ENCODE measurements around the gene LCOR.

LCOR gene

GRCh38 chr10:97001183-97001991 is 169.3 kb downstream of the LCOR start:
- Histone ChIP-seq H2AFZ (ENCODE audit: low read depth) (no peak overlapping the region), H3K4me1 (ENCODE audit: low read depth, poor library complexity, severe bottlenecking) (no peaks in the 10 kb centered on the region), H4K20me1 (ENCODE audit: insufficient read depth) (no peaks in the 10 kb centered on the region), H3K4me2 (no peak overlapping the region), H3K27me3 (ENCODE audit: insufficient read depth, low read depth) (no peaks in the 10 kb centered on the region), H3K27ac (no peak overlapping the region), H3K4me3 (IDR thresholded peaks at IDR 0.05; ENCODE audit: insufficient read depth, low read depth, low read length) (no peak overlapping the region), H3K79me2 (ENCODE audit: insufficient read depth, low read depth) (no peaks in the 10 kb centered on the region), H3K9ac (no peak overlapping the region), H3K36me3 (ENCODE audit: insufficient read depth) (no peaks in the 10 kb centered on the region)
- TF ChIP-seq, protein P1, sequence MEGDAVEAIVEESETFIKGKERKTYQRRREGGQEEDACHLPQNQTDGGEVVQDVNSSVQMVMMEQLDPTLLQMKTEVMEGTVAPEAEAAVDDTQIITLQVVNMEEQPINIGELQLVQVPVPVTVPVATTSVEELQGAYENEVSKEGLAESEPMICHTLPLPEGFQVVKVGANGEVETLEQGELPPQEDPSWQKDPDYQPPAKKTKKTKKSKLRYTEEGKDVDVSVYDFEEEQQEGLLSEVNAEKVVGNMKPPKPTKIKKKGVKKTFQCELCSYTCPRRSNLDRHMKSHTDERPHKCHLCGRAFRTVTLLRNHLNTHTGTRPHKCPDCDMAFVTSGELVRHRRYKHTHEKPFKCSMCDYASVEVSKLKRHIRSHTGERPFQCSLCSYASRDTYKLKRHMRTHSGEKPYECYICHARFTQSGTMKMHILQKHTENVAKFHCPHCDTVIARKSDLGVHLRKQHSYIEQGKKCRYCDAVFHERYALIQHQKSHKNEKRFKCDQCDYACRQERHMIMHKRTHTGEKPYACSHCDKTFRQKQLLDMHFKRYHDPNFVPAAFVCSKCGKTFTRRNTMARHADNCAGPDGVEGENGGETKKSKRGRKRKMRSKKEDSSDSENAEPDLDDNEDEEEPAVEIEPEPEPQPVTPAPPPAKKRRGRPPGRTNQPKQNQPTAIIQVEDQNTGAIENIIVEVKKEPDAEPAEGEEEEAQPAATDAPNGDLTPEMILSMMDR (conservative IDR thresholded peaks at IDR 0.05; ENCODE audit: low read depth, low read length), result no peak

- H2AFZ ChIP-seq (ENCODE audit: low read depth), result no peak overlapping the region
- H3K4me2 ChIP-seq, result no peak overlapping the region
- no peak overlapping the region for H3K9ac ChIP-seq
- no peaks in the 10 kb centered on the region for H4K20me1 ChIP-seq (ENCODE audit: insufficient read depth)
- H3K36me3 ChIP-seq (ENCODE audit: insufficient read depth), result no peaks in the 10 kb centered on the region
- no peaks in the 10 kb centered on the region for H3K27me3 ChIP-seq (ENCODE audit: insufficient read depth, low read depth)
- no peak overlapping the region for H3K4me3 ChIP-seq (IDR thresholded peaks at IDR 0.05; ENCODE audit: insufficient read depth, low read depth, low read length)
- H3K27ac ChIP-seq, result no peak overlapping the region
- H3K4me1 ChIP-seq (ENCODE audit: low read depth, poor library complexity, severe bottlenecking), result no peaks in the 10 kb centered on the region
- no peaks in the 10 kb centered on the region for H3K79me2 ChIP-seq (ENCODE audit: insufficient read depth, low read depth)
- TF ChIP-seq, protein P1 (conservative IDR thresholded peaks at IDR 0.05; ENCODE audit: low read depth, low read length), result no peak
These were observed 170.6 kb downstream of the LCOR start for GRCh38 chr10:97002670-97003069.

GRCh38 chr10:97003151-97003803 is 171.2 kb downstream of the LCOR start:
- Histone ChIP-seq H3K36me3 (ENCODE audit: insufficient read depth) (no peaks in the 10 kb centered on the region), H4K20me1 (ENCODE audit: insufficient read depth) (no peaks in the 10 kb centered on the region), H2AFZ (ENCODE audit: low read depth) (no peak overlapping the region), H3K4me3 (IDR thresholded peaks at IDR 0.05; ENCODE audit: insufficient read depth, low read depth, low read length) (no peak overlapping the region), H3K27me3 (ENCODE audit: insufficient read depth, low read depth) (no peaks in the 10 kb centered on the region), H3K27ac (no peak overlapping the region), H3K4me1 (ENCODE audit: low read depth, poor library complexity, severe bottlenecking) (no peaks in the 10 kb centered on the region), H3K9ac (no peak overlapping the region), H3K79me2 (ENCODE audit: insufficient read depth, low read depth) (no peaks in the 10 kb centered on the region), H3K4me2 (no peak overlapping the region)
- TF ChIP-seq, protein P1 (conservative IDR thresholded peaks at IDR 0.05; ENCODE audit: low read depth, low read length), result no peak

DNA sequence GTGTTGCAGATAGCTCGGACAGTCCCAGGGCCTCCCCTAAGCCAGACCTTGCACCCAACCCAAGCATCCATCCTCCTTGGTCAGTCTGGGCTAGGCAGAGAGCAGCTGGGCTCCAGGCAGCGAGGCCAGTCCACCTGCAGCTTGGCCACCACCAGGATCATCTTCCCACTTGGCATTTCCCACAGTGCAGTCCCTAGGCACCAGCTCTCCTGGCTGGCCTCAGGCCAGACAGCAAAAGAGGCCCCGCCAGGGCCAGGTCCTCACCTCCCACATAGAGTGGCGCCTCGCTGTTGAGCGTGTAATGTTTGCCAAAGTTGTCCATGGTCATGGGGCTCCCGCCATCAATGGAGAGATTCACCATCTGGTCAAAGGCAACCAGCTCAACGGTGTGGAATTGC is 171.7 kb downstream of the LCOR start:
- no peaks in the 10 kb centered on the region for H3K27me3 ChIP-seq (ENCODE audit: insufficient read depth, low read depth)
- no peak overlapping the region for H3K4me3 ChIP-seq (IDR thresholded peaks at IDR 0.05; ENCODE audit: insufficient read depth, low read depth, low read length)
- TF ChIP-seq, protein P1 (conservative IDR thresholded peaks at IDR 0.05; ENCODE audit: low read depth, low read length), result no peak
- no peak overlapping the region for H3K9ac ChIP-seq
- H3K36me3 ChIP-seq (ENCODE audit: insufficient read depth), result no peaks in the 10 kb centered on the region
- no peaks in the 10 kb centered on the region for H4K20me1 ChIP-seq (ENCODE audit: insufficient read depth)
- H3K4me2 ChIP-seq, result no peak overlapping the region
- H3K4me1 ChIP-seq (ENCODE audit: low read depth, poor library complexity, severe bottlenecking), result no peaks in the 10 kb centered on the region
- no peak overlapping the region for H3K27ac ChIP-seq
- H3K79me2 ChIP-seq (ENCODE audit: insufficient read depth, low read depth), result no peaks in the 10 kb centered on the region
- no peak overlapping the region for H2AFZ ChIP-seq (ENCODE audit: low read depth)
